Urothelium cell line (cell line): ENCODE results near the gene ARRDC5.
"Not testable (repeated sequence)": the region's sequence is repeated elsewhere in the genome, so short reads cannot be mapped to it uniquely, and the experiment has no call there.

Source experiments
- DNase-seq: peaks from one replicate; pipeline ENCODE4 v3.0.0; 2011; ENCODE audit warnings: low spot score, mixed read lengths
- FAIRE-seq: peaks from 2 replicates; lab custom pipeline; 2011; peaks lifted over from hg19 to GRCh38; lab: Jason Lieb, UNC

Gene ARRDC5

DNA sequence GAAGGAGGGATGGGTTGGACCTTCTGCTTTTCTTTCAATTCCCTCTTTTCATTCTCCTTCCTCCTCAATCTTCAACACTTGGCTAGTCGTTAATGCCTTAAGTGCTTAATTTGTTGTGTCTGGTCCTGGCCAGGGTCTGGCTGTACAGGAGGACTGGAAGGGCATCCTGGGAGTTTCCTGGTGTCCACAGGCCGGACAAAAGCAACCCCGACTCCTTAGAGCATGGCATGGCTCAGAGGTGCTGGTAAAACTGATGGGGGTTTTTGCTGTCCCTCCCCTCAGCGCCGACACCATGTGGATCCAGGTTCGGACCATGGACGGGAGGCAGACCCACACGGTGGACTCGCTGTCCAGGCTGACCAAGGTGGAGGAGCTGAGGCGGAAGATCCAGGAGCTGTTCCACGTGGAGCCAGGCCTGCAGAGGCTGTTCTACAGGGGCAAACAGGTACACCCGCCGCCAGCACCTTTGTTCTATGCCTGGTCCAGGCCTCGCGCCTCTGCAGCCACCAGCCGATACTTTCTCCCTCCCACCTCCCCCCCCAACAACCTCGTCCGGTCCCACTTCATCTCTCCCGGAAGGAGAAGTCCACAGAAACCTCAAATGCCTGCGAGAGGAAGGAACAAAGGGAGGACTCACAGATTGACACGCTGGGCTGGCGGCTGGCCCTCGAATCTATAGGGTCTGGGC lies 8.0 kb upstream of the ARRDC5 start:
- FAIRE-seq = no peak
- DNase-seq = peak; percentile 37

DNA sequence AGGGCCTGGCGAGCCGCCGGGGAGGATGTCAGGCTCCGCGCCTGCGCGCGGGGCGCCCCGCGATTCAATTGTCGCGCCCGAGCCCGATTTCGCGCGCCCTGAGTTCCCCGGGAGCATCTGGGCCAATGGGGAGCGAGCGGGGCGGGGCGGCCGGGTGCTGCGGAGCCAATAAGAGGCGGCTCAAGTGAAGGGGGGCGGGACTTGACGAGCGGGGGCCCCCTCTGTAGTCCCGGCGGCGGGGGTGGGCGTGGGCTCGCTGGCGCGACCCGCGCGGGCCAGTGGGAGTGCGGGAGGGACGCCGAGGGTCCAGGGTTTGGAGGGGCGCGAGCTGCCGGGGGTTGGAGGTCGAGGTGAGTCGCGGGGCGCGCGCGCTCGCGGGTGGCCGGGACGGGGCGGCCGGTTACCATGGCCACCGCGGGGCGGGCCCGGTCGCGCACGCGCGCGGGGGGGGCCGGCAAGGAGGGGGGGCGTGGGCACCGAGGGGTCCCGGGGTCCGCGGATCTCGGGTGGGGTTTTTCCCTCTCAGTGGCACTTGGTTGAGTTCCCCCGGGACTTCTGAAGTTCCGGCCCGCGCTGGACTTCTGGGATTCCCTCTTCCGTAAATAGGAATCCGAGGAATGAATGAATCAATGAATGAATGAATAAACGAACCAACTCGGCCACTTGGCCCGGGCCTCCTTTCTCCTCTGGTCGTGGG lies 7.3 kb upstream of the ARRDC5 start:
- FAIRE-seq (no peak), DNase-seq (peak; percentile 90)

DNA sequence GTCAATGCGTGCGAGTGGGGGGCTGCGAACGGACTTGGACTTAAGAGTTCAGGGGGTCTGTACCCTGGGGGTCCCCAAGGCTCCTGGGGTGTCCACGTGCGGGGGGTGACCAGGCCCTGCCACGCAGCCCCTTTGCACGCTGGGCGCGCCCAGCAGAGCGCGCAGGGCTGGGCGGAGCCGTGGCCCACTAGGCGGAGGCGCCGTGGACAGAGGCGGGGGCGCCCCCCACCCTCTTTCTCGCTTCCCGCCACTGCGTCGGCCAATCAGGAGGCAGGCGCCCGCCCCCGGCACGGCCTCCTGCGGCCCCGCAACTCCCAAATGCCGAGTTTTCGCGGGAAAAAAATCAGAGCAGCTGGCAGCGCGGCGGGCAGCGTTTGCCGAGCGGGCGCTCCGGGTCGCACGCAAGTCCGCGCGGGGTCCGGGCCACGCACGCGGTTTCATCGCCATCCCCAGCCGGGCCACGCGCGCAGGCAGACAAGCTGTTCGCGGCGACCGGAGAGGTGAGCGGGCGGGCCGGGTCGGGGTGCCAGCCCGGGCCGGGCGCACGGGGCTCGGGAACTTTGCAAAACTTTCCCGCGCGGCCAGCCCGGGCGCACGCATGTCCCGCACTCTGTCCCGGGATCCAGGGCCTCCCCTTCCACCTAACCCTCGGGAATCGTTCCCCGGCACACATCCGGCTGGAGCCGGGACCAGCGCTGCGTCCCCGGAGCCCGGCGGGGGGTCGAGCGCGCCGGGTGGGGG lies 6.6 kb upstream of the ARRDC5 start, which contains the start of gene UHRF1:
UHRF1 (plus strand) TSS at position 346 of the 741 bp plus-strand sequence. CDS start 1,385 bp downstream, outside the sequence.
- FAIRE-seq = no peak

DNA sequence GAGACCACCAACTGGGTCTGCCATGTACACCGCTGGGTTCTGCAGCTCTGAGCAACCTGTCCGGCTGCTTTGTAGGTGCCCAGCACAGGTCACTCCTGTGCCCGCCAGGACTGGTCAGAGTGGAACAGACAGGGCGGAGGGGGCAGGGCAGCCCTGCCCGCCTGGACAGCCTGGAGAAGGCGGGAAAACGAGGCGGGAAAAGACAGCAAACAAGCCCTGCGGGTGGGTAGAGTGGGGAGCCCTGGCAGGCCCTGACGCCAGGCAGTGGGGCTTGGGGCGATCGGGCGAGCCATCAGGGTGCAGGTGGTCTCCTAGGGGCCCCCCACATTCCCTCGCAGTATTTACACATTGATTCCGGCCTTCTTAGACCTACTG lies 6.1 kb upstream of the ARRDC5 start:
- FAIRE-seq = no peak
- DNase-seq = no peak

More for the DNA sequence above, 6.6 kb upstream of the ARRDC5 start, which contains the start of gene UHRF1:
- peak; percentile 74 for DNase-seq

DNA sequence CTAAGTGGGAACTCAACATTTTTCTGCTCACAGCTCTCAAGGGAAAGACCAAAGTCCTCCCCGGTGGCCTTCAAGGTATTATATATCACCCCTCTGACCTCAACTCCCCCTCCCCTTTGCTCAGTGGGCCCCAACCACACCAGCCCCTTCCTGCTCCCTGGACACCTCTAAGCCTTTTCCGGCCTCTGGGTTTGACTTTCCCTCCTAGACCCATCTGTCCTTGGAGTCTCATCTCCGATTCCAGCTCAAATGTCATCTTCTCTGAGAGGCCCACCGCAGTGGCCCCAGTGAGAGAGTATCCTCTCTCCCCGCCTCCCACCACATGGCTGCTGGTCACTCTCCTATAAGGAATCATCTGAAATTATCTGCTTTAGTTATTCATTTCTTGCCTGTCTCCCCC lies 5.7 kb upstream of the ARRDC5 start:
- DNase-seq = no peak

DNA sequence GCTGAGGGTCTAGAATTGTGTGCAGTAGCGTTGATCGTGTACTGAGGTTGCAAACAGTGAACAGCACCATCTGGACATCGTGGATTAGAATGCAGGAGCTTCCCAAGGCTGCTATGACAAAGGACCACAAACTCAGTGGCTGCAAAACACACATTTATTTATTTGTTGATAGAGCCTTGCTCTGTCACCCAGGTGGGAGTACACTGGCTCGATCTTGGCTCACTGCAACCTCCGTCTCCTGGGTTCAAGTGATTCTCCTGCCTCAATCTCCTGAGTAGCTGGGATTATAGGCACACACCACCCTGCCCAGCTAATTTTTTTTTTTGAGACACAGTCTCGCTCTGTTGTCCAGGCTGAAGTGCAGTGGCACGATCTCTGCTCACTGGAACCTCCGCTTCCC lies 4.3 kb upstream of the ARRDC5 start:
- FAIRE-seq (no peak), DNase-seq (no peak)

More for the DNA sequence above, 5.7 kb upstream of the ARRDC5 start:
- no peak for FAIRE-seq

DNA sequence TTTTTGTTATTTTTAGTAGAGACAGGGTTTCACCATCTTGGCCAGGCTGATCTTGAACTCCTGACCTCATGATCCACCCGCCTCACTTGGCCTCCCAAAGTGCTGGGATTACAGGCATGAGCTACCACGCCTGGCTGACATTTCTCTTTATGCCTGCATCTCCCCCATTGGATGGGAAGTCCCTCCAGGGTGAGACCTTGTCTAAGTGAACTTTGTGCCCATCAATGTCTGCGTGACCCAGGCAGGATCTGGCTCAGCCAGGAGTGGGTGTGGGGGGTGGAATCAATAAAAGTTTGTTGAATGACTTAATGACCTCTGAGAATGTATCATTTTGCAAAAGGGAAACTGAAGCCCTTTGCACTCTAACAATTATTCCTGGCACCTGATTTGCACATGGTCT lies 1.8 kb upstream of the ARRDC5 start:
- FAIRE-seq (no peak), DNase-seq (no peak)

DNA sequence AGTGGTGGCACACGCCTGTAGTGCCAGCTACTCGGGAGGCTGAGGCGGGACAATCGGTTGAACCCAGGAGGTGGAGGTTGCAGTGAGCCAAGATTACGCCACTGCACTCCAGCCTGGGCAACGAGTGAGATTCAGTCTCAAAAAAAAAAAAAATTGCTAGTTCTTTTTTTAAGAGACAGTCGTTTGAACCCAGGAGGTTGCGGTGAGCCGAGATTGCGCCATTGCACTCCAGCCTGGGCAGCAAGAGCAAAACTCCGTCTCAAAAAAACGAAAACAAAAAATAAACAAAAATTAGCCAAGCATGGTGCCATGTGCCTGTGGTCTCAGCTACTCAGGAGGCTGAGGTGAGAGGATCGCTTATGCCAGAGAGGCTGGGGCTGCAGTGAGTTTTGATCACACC lies 1.8 kb downstream of the ARRDC5 start:
- not testable (repeated sequence) for FAIRE-seq

DNA sequence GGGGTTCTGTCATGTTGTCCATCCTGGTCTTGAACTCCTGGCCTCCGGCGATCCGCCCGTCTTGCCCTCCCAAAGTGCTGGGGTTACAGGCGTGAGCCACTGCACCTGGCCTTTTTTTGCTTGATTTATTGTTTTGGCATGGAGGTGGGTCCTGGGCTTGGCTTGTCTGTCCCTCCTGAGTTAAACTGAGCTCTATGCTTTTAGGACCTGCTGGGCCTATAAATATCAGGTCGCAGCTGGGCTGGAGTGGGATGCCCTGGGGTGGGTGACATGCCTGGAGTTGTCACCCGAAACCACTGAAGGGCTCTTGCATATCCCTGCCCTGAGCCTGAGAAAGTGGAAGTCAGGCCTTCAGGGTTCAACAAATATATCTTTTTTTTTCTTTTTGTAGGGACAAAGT lies 5.5 kb downstream of the ARRDC5 start:
- FAIRE-seq (no peak), DNase-seq (no peak)

More for the DNA sequence above, 1.8 kb downstream of the ARRDC5 start:
- not testable (repeated sequence) for DNase-seq

DNA sequence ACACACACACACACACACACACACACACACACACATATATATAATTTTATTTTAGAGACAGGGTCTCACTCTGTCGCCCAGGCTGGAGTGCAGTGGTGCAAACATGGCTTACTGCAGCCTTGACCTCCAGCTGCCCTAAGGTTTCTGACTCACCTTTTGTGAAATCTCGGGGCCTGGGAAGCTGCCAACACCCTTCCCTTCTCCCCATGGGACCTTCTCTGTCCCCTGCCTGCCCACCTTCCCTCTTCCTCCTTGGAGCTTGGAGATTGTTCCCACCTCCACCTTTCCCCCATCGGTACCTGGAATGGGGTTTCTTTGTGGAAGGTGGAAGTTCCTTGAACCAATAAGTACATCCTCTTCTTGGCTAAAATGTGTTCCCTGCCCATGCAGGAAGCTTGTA lies 6.3 kb downstream of the ARRDC5 start:
- DNase-seq = peak; percentile 31

DNA sequence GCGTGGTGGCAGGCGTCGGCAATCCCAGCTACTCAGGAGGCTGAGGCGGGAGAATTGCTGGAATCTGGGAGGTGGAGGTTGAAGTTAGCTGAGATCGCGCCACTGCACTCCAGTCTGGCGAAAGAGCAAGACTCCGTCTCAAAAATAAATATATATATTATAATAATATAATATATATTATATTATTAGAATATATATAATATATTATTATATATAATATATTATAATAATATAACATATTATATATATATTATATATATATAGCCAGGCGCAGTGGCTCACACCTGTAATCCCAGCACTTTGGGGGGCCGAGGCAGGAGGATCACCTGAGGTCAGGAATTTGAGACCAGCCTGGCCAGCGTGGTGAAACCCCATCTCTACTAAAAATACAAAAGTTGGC lies 9.7 kb downstream of the ARRDC5 start:
- not testable (repeated sequence) for DNase-seq, FAIRE-seq

More for the DNA sequence above, 6.3 kb downstream of the ARRDC5 start:
- no peak for FAIRE-seq

DNA sequence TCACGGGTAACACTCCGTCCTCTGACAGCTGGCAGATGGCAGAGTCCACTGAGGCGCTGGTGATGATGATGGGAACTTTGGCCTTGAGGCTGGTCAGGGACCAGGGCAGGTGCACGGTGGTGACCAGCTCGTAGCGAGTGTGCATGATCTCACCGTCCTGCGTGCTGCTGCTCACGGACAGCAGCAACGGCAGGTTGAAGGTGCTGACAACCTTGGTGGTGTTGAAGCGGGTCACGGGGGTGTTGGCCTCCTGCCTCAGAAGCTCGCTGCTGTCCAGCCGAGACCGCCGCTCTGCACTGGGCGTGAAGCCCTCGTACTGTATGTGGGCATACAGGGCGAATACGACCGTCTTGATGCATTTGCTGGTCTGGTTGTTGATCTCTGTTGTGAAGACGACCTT lies 11.6 kb downstream of the ARRDC5 start:
- no peak for FAIRE-seq
- no peak for DNase-seq

DNA sequence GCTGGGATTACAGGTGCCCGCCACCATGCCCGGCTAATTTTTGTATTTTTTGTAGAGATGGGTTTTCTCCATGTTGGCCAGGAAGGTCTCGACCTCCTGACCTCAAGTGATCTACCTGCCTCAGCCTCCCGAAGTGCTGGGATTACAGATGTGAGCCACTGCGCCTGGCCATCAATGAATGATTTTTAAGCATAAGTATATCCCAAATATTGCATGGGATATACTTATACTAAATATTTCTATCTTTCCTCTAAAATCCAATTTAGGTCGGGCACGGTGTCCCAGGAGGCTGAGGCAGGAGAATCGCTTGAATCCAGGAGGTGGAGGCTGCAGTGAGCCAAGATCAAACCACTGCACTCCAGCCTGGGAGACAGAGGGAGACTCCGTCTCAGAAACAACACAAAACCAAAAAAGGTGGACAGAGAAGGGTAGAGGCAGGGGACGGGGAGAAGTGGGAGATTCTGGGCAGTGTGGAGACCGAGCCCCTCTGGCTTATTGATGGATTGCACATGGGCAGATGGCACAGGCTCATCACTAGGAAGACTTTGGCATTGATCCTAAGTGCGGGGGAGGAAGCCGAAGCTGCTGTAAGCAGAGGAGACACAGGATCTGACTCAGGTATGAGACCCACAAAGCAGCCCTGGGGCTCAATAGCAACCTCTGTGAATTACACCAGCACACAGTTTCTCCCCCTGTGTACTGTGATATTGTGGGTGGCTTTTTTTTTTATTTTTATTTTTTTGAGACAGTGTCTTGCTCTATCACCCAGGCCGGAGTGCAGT lies 13.5 kb downstream of the ARRDC5 start:
- FAIRE-seq = no peak
- peak; percentile 46 for DNase-seq

DNA sequence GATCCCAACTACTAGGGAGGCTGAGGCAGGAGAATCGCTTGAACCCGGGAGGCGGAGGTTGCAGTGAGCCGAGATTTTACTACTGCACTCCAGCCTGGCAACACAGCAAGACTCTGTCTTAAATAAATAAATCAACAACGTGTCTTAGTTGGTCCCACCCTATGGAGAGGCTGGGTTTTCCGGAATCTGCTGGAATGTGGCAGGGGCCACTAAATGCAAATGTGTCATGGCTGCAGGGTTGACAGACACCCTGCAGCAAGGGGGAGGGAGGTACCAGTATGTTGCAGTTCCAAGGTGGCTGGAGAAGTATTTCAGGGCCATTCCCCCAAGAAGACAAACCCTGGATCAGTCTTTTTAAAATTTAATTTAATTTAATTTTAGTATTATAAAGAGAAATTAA lies 14.9 kb downstream of the ARRDC5 start:
- not testable (repeated sequence) for DNase-seq, FAIRE-seq

DNA sequence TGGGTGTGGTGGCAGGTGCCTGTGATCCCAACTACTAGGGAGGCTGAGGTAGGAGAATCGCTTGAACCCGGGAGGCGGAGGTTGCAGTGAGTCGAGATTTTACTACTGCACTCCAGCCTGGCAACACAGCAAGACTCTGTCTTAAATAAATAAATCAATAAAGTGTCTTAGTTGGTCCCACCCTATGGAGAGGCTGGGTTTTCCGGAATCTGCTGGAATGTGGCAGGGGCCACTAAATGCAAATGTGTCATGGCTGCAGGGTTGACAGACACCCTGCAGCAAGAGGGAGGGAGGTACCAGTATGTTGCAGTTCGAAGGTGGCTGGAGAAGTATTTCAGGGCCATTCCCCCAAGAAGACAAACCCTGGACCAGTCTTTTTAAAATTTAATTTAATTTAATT lies 17.7 kb downstream of the ARRDC5 start:
- FAIRE-seq, DNase-seq: not testable (repeated sequence)

DNA sequence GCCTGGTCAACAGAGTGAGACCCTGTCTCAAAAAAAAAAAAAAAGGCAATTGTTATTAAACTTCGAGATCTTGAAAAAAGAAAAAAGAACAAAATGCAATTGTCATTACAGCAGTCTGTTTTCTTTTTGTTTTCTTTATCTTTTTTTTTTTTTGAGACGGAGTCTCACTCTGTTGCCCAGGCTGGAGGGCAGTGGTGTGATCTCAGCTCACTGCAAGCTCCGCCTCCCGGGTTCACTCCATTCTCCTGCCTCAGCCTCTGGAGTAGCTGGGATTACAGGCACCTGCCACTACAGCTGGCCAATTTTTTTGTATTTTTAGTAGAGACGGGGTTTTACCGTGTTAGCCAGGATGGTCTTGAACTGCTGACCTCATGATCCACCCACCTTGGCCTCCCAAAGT lies 19.8 kb downstream of the ARRDC5 start:
- FAIRE-seq, DNase-seq: not testable (repeated sequence)

DNA sequence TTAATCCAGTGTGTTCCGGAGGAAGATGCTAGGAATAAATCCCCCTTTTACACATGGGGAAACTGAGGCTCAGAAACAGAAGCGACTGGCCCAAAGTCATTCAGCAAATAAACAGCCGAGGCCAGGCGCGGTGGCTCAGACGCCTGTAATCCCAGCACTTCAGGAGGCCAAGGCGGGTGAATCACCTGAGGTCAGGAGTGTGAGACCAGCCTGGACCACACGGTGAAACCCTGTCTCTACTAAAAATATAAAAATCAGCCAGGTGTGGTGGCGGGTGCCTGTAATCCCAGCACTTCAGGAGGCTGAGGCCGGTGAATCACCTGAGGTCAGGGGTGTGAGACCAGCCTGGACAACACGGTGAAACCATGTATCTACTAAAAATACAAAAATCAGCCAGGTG lies 23.7 kb downstream of the ARRDC5 start:
- FAIRE-seq (no peak), DNase-seq (no peak)

DNA sequence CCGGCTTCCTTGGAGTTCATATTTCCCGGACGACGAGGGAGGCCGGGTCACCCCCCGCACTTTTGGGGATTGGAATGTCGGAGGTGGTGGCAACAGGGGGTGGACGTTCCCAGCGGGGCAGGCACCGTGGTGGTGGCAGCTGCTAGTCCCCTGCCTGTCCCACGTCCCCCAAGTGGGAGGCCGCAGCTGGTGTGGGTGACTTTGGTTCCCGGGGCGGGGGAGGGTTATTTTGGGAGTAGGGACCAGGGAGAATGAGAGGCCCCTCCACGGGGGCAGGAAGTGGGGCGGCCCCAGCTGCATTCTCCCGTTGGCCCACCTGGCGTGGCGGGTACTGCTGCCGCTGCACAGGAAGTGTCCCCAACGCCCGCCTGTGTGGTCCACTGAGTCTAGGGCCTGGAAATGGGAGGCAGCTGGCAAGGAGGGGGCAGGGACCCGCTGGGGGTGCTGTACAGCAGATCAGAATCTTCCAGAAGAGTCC lies 24.2 kb downstream of the ARRDC5 start:
- no peak for FAIRE-seq
- peak; percentile 35 for DNase-seq

DNA sequence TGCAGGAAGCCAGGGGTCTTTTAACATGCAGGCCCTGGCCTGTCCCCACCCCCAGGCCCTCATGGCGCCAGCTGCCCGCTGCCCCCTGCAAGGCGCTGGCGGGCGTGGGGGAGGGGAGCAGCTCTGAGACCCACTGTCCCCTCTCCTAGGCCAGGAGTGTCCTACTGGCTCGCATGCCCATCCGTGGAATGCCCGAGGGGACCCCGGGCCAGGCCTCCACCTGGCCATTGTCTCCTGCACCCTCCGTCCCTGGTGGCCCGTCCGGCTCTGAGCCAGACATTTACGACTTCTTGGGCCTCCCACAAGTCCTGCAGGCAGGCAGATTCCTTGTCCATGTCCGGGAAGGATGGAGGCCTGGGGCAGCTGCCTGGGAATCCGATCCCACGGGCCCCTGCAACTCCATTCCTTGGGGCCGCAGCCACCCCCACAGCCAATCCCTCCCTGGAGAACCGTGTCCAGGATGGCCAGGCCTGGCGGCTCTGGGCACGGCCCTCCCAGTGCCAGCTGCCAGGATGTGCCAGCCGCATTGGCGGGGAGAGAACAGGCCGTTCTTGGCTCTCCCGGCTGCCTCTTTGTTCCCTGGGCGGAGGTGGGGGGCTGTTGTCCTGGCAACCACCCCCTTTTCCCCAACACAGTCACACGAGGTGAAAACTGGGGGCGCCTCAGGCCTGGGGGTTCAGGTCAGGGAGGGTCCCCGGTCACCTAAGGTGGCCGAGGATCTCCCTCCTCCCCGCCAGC lies 24.8 kb downstream of the ARRDC5 start:
- FAIRE-seq = no peak
- peak; percentile 29 for DNase-seq

DNA sequence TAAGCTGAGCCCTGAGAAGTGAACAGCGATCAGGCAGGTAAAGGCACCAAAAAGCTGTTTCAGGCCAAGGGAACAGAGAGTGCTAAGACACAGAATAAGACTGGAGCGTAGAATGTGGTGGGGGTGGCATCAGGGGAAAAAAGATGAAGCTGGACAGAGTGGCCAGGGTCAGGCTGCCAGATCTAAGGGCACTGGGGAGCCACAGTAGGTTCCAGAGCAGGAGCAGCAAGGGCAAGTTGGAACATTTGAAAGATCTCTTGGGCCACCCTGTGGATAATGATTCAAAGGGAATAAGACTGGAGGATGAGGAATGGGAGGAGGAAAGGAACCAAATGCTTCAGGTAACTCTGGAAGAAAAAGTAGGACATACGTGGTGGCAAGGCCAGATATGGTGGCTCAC lies 28.8 kb downstream of the ARRDC5 start:
- FAIRE-seq = no peak
- DNase-seq = no peak
